Measurements from ENCODE around the gene GRID2IP. TPM values are rescaled to one million over a fixed set of nuclear protein-coding genes. Genes with fewer than 3 reads are reported as not detected.

The GRID2IP gene
- total RNA-seq, 1 experiment from 2014 or later: 3.0 TPM

DNA sequence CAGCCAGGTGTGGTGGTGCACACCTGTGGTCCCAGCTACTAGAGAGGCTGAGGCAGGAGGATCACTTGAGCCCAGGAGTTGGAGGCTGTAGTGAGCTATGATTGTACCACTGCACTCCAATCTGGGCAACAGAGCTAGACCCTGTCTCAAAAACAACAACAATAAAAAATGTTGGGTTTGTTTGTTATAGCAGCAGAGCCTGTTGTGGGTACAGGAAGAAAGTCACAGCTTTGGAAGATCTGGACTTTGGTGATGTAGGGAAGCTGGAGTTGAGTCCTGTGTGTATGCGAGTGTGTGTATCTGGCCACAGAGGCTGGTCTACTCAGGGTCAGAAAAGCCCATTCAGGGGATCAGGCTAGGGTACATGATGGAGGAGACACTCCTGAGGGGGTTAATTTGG lies 3.9 kb downstream of the GRID2IP start (continued):
- TF ChIP-seq, protein P1, sequence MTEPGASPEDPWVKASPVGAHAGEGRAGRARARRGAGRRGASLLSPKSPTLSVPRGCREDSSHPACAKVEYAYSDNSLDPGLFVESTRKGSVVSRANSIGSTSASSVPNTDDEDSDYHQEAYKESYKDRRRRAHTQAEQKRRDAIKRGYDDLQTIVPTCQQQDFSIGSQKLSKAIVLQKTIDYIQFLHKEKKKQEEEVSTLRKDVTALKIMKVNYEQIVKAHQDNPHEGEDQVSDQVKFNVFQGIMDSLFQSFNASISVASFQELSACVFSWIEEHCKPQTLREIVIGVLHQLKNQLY (CRISPR knock-in tag; IDR thresholded peaks at IDR 0.05): no peak
- TF ChIP-seq NFE2L1 (CRISPR knock-in tag; IDR thresholded peaks at IDR 0.05) (no peak), AR (CRISPR knock-in tag; IDR thresholded peaks at IDR 0.05) (no peak), PREB (CRISPR knock-in tag; IDR thresholded peaks at IDR 0.05; ENCODE audit: borderline replicate concordance) (no peak), TP53 (CRISPR knock-in tag; IDR thresholded peaks at IDR 0.05) (no peak)

DNA sequence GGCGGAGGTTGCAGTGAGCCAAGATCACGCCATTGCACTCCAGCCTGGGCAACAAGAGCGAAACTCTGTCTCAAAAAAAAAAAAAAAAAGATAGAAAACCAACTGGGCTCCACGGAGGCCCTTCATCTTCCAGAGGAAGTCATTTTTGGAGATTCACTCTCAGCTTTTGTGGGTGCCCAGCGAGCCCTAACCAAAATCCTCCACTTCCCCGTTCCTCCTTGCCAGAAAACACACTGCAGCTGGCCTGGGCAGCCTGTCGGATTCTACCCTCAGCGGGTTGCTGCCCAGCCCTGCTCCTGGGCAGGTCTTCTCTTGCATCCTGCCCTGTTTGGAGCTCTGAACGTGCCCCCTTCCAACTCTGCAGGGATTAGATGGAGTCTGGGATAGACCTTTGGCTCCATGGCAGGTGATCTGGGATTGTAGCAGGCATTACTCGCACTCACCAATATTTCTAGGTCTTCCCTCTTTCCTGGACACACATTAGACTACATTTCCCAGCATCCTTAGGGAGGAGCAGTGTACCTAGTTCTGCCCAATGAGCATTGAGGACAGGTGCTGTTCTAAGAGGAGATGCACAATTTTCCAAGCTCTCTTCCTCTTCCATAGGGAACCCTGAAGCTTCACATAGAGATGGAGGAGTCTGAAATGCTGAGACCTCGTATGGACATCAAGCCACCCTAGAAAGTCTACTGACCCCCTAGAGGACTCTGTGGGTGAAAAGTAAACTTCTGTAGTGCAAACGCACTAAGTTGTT lies 4.6 kb downstream of the GRID2IP start:
- Mint-ChIP-seq H3K27ac (no peak overlapping the region), H3K9me3 (no peaks in the 10 kb centered on the region), H3K27me3 (ENCODE audit: low read depth) (no peaks in the 10 kb centered on the region; the same call in 1 of the 2 replicates), H3K36me3 (no peaks in the 10 kb centered on the region), H3K4me3 (no peak overlapping the region), H3K4me1 (peaks cover 4% of the 10 kb centered on the region)
- ATAC-seq (peak; percentile 96), DNase-seq (ENCODE audit: low spot score) (no peak)
- POLR2A ChIA-PET: no interaction called here
- no peak for TF ChIP-seq GABPB1 (CRISPR knock-in tag; IDR thresholded peaks at IDR 0.05)
- TF ChIP-seq, protein P2, sequence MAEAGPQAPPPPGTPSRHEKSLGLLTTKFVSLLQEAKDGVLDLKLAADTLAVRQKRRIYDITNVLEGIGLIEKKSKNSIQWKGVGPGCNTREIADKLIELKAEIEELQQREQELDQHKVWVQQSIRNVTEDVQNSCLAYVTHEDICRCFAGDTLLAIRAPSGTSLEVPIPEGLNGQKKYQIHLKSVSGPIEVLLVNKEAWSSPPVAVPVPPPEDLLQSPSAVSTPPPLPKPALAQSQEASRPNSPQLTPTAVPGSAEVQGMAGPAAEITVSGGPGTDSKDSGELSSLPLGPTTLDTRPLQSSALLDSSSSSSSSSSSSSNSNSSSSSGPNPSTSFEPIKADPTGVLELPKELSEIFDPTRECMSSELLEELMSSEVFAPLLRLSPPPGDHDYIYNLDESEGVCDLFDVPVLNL (CRISPR knock-in tag; IDR thresholded peaks at IDR 0.05; ENCODE audit: borderline replicate concordance, low read depth): no peak
- TF ChIP-seq, protein P3, sequence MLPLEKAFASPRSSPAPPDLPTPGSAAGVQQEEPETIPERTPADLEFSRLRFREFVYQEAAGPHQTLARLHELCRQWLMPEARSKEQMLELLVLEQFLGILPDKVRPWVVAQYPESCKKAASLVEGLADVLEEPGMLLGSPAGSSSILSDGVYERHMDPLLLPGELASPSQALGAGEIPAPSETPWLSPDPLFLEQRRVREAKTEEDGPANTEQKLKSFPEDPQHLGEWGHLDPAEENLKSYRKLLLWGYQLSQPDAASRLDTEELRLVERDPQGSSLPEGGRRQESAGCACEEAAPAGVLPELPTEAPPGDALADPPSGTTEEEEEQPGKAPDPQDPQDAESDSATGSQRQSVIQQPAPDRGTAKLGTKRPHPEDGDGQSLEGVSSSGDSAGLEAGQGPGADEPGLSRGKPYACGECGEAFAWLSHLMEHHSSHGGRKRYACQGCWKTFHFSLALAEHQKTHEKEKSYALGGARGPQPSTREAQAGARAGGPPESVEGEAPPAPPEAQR (CRISPR knock-in tag; IDR thresholded peaks at IDR 0.05): no peak
- TF ChIP-seq, protein P4, sequence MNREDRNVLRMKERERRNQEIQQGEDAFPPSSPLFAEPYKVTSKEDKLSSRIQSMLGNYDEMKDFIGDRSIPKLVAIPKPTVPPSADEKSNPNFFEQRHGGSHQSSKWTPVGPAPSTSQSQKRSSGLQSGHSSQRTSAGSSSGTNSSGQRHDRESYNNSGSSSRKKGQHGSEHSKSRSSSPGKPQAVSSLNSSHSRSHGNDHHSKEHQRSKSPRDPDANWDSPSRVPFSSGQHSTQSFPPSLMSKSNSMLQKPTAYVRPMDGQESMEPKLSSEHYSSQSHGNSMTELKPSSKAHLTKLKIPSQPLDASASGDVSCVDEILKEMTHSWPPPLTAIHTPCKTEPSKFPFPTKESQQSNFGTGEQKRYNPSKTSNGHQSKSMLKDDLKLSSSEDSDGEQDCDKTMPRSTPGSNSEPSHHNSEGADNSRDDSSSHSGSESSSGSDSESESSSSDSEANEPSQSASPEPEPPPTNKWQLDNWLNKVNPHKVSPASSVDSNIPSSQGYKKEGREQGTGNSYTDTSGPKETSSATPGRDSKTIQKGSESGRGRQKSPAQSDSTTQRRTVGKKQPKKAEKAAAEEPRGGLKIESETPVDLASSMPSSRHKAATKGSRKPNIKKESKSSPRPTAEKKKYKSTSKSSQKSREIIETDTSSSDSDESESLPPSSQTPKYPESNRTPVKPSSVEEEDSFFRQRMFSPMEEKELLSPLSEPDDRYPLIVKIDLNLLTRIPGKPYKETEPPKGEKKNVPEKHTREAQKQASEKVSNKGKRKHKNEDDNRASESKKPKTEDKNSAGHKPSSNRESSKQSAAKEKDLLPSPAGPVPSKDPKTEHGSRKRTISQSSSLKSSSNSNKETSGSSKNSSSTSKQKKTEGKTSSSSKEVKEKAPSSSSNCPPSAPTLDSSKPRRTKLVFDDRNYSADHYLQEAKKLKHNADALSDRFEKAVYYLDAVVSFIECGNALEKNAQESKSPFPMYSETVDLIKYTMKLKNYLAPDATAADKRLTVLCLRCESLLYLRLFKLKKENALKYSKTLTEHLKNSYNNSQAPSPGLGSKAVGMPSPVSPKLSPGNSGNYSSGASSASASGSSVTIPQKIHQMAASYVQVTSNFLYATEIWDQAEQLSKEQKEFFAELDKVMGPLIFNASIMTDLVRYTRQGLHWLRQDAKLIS (CRISPR knock-in tag; IDR thresholded peaks at IDR 0.05; ENCODE audit: borderline replicate concordance): no peak
- TF ChIP-seq SOX15 (CRISPR knock-in tag; IDR thresholded peaks at IDR 0.05): no peak
- TF ChIP-seq ZNF317 (CRISPR knock-in tag; IDR thresholded peaks at IDR 0.05; ENCODE audit: borderline replicate concordance, low read depth): no peak
- TF ChIP-seq, protein P5, sequence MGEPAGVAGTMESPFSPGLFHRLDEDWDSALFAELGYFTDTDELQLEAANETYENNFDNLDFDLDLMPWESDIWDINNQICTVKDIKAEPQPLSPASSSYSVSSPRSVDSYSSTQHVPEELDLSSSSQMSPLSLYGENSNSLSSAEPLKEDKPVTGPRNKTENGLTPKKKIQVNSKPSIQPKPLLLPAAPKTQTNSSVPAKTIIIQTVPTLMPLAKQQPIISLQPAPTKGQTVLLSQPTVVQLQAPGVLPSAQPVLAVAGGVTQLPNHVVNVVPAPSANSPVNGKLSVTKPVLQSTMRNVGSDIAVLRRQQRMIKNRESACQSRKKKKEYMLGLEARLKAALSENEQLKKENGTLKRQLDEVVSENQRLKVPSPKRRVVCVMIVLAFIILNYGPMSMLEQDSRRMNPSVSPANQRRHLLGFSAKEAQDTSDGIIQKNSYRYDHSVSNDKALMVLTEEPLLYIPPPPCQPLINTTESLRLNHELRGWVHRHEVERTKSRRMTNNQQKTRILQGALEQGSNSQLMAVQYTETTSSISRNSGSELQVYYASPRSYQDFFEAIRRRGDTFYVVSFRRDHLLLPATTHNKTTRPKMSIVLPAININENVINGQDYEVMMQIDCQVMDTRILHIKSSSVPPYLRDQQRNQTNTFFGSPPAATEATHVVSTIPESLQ (CRISPR knock-in tag; IDR thresholded peaks at IDR 0.05): no peak
- TF ChIP-seq RORB (CRISPR knock-in tag; IDR thresholded peaks at IDR 0.05): no peak
- TF ChIP-seq MYBL2 (CRISPR knock-in tag; IDR thresholded peaks at IDR 0.05): no peak
- TF ChIP-seq, protein P1 (CRISPR knock-in tag; IDR thresholded peaks at IDR 0.05): no peak
- no peak for TF ChIP-seq KAT7 (CRISPR knock-in tag; IDR thresholded peaks at IDR 0.05; ENCODE audit: borderline replicate concordance)
- CTCF ChIA-PET: interaction anchor here (0.7 to 1.7 kb wide), 6 partner anchors 11 to 43 kb away, joined by 3 to 8 read pairs (median 6); partner anchors contain the start of gene INTS15

All from WTC11 (cell line).